ENCODE results near the gene ZNF3. TPM values are rescaled to one million over a fixed set of nuclear protein-coding genes. Genes with fewer than 3 reads are reported as not detected.

ZNF3 gene
- total and polyA plus RNA-seq, 9 of the 15 experiments (the other 6 are each of a cell fraction or from before 2014, with no cell fraction given) = 30.0 to 64.9 (median 51.5) TPM

- TF ChIP-seq IRF1 (CRISPR knock-in tag; IDR thresholded peaks at IDR 0.05; ENCODE audit: borderline replicate concordance) = no peak
- 0 out of 2 replicates have a peak, but pooled peaks have one; percentile 39 for TF ChIP-seq SP1 (CRISPR knock-in tag; IDR thresholded peaks at IDR 0.05)
- TF ChIP-seq SREBF2 (CRISPR knock-in tag; IDR thresholded peaks at IDR 0.05) = no peak
Observed at GRCh38 chr7:100053215-100053614, 28.3 kb downstream of the ZNF3 start (continued).

GRCh38 chr7:100051611-100052010 lies 29.9 kb downstream of the ZNF3 start:
- Histone ChIP-seq H3K27ac (ENCODE audit: extremely low read depth, low read depth, low read length) (no peak overlapping the region), H3K9ac (ENCODE audit: insufficient read depth in 1 of 2, low read depth in 2 of 2, low read length in 2 of 2) (no peak overlapping the region), H2AFZ (ENCODE audit: low read depth, low read length) (no peak overlapping the region), H4K20me1 (replicated peaks; ENCODE audit: control insufficient read depth, insufficient read depth, low read length) (no peaks in the 10 kb centered on the region), H3K9me1 (ENCODE audit: control insufficient read depth, insufficient read depth, low read length) (no peaks in the 10 kb centered on the region), H3K27me3 (ENCODE audit: control insufficient read depth in 2 of 2, insufficient read depth in 2 of 2, low read length in 2 of 2) (no peaks in the 10 kb centered on the region), H3K36me3 (ENCODE audit: control insufficient read depth, insufficient read depth, low read length) (peaks cover 3% of the 10 kb centered on the region; the same call in 1 of the 3 replicates), H3K4me2 (ENCODE audit: insufficient read depth, low read length) (no peak overlapping the region), H3K9me3 (replicated peaks; ENCODE audit: control insufficient read depth, insufficient read depth, low read depth, low read length) (0 out of 2 replicates have a peak, but pooled peaks cover 2% of the 10 kb centered on the region), H3K4me1 (replicated peaks in 1 of 2; ENCODE audit: control insufficient read depth in 2 of 2, insufficient read depth in 2 of 2, low read length in 2 of 2) (peaks cover 3 to 14% of the 10 kb centered on the region in 2 experiments; a peak in 3 of 5 replicates), H3K4me3 (no peak overlapping the region), H3K79me2 (ENCODE audit: control insufficient read depth, insufficient read depth, low read length) (peaks cover 10% of the 10 kb centered on the region)
- 85% methylated on average over 3 of the region's 3 CpGs for WGBS (ENCODE audit: insufficient coverage, low coverage, missing lambda C conversion rate)
- CTCF ChIA-PET (ENCODE audit: low intra/inter-chr PET ratio) = no interaction called here
- intact Hi-C loops (cut with micrococcal nuclease) (loop anchor here (2.0 to 5.0 kb wide), 2 partner anchors 57 to 139 kb away; no protein-coding TSS in a partner anchor), in situ Hi-C loops (cut with MboI) (no loop called here)
- no peak for ATAC-seq
- POLR2A ChIA-PET = no interaction called here
- no peak for DNase-seq (ENCODE audit: extremely low read depth in 1 of 4, low spot score in 3 of 4)
- no peak for FAIRE-seq
- no TSS peak for BruUV-seq (replicated peaks)
- TF ChIP-seq TAF15 (IDR thresholded peaks at IDR 0.05; ENCODE audit: low read depth, low read length) (no peak), BCLAF1 (IDR thresholded peaks at IDR 0.05; ENCODE audit: borderline replicate concordance in 1 of 2, control insufficient read depth in 1 of 2, low read depth in 2 of 2, low read length in 1 of 2) (no peak), ZFPM2 (CRISPR knock-in tag; IDR thresholded peaks at IDR 0.05) (no peak), HNRNPUL1 (IDR thresholded peaks at IDR 0.05; ENCODE audit: low read length) (no peak)
